Measurements from ENCODE around the gene PLEKHJ1. TPM values are rescaled to one million over a fixed set of nuclear protein-coding genes. Genes with fewer than 3 reads are reported as not detected.

The PLEKHJ1 gene
- total RNA-seq, 1 experiment from 2014 or later, result 78.6 TPM

DNA sequence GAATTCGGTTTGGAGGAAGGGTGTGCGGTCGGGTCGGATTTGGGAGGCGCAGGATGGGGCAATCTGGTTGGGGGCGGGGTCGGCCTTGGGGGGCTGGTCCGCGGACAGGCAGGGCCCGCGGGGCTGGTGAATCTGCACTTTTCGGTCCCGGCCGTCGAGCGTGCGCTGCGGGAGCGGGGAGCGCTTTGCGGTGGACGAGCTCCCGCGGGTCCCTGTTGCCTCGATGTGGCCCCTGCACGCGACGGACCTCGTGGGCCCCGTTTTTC, 34.0 kb upstream of the PLEKHJ1 start:
- H3K9me3 ChIP-seq (ENCODE audit: control insufficient read depth, insufficient read depth, low read depth, low read length), result no peaks in the 10 kb centered on the region
- in situ Hi-C loops (cut with HindIII; ENCODE audit: low pct_unique_long_range_greater_than_20kb, low sequenced_read_pairs) (no loop called here), intact Hi-C loops (cut with micrococcal nuclease; ENCODE audit: unreplicated experiment) (no loop called here)
- H3K36me3 ChIP-seq (ENCODE audit: control insufficient read depth, insufficient read depth, low read length), result peaks cover 7% of the 10 kb centered on the region; the same call in 1 of the 2 replicates
- peak overlapping the region; percentile 71 to 89 for H3K4me3 ChIP-seq (ENCODE audit: low read depth in 2 of 2, low read length in 2 of 2)
- no peak for DNase-seq (ENCODE audit: low read depth, low spot score)
- POLR2A ChIA-PET, result no interaction called here
- no peak for ATAC-seq
- H3K27me3 ChIP-seq (ENCODE audit: control insufficient read depth, insufficient read depth, low read length), result no peaks in the 10 kb centered on the region
- H3K4me1 ChIP-seq (ENCODE audit: control insufficient read depth, insufficient read depth, low read length), result peaks cover 18% of the 10 kb centered on the region
- TSS peak; percentile 70 for BruUV-seq (replicated peaks)
- CTCF ChIA-PET, result no interaction called here
- TF ChIP-seq SIN3A (IDR thresholded peaks at IDR 0.05; ENCODE audit: borderline replicate concordance, insufficient read depth, low read depth, low read length) (no peak), TCF7L2 (IDR thresholded peaks at IDR 0.05; ENCODE audit: low read depth, low read length) (no peak), POLR2AphosphoS5 (IDR thresholded peaks at IDR 0.05; ENCODE audit: low read depth, low read length) (no peak)
- TF ChIP-seq, protein P1, sequence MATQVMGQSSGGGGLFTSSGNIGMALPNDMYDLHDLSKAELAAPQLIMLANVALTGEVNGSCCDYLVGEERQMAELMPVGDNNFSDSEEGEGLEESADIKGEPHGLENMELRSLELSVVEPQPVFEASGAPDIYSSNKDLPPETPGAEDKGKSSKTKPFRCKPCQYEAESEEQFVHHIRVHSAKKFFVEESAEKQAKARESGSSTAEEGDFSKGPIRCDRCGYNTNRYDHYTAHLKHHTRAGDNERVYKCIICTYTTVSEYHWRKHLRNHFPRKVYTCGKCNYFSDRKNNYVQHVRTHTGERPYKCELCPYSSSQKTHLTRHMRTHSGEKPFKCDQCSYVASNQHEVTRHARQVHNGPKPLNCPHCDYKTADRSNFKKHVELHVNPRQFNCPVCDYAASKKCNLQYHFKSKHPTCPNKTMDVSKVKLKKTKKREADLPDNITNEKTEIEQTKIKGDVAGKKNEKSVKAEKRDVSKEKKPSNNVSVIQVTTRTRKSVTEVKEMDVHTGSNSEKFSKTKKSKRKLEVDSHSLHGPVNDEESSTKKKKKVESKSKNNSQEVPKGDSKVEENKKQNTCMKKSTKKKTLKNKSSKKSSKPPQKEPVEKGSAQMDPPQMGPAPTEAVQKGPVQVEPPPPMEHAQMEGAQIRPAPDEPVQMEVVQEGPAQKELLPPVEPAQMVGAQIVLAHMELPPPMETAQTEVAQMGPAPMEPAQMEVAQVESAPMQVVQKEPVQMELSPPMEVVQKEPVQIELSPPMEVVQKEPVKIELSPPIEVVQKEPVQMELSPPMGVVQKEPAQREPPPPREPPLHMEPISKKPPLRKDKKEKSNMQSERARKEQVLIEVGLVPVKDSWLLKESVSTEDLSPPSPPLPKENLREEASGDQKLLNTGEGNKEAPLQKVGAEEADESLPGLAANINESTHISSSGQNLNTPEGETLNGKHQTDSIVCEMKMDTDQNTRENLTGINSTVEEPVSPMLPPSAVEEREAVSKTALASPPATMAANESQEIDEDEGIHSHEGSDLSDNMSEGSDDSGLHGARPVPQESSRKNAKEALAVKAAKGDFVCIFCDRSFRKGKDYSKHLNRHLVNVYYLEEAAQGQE (IDR thresholded peaks at IDR 0.05; ENCODE audit: insufficient read depth in 1 of 2, low read depth in 2 of 2, low read length in 1 of 2), result no peak
- TF ChIP-seq, protein P2, sequence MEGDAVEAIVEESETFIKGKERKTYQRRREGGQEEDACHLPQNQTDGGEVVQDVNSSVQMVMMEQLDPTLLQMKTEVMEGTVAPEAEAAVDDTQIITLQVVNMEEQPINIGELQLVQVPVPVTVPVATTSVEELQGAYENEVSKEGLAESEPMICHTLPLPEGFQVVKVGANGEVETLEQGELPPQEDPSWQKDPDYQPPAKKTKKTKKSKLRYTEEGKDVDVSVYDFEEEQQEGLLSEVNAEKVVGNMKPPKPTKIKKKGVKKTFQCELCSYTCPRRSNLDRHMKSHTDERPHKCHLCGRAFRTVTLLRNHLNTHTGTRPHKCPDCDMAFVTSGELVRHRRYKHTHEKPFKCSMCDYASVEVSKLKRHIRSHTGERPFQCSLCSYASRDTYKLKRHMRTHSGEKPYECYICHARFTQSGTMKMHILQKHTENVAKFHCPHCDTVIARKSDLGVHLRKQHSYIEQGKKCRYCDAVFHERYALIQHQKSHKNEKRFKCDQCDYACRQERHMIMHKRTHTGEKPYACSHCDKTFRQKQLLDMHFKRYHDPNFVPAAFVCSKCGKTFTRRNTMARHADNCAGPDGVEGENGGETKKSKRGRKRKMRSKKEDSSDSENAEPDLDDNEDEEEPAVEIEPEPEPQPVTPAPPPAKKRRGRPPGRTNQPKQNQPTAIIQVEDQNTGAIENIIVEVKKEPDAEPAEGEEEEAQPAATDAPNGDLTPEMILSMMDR (IDR thresholded peaks at IDR 0.05), result no peak
- peak overlapping the region; percentile 85 for H3K27ac ChIP-seq (ENCODE audit: low read length)

DNA sequence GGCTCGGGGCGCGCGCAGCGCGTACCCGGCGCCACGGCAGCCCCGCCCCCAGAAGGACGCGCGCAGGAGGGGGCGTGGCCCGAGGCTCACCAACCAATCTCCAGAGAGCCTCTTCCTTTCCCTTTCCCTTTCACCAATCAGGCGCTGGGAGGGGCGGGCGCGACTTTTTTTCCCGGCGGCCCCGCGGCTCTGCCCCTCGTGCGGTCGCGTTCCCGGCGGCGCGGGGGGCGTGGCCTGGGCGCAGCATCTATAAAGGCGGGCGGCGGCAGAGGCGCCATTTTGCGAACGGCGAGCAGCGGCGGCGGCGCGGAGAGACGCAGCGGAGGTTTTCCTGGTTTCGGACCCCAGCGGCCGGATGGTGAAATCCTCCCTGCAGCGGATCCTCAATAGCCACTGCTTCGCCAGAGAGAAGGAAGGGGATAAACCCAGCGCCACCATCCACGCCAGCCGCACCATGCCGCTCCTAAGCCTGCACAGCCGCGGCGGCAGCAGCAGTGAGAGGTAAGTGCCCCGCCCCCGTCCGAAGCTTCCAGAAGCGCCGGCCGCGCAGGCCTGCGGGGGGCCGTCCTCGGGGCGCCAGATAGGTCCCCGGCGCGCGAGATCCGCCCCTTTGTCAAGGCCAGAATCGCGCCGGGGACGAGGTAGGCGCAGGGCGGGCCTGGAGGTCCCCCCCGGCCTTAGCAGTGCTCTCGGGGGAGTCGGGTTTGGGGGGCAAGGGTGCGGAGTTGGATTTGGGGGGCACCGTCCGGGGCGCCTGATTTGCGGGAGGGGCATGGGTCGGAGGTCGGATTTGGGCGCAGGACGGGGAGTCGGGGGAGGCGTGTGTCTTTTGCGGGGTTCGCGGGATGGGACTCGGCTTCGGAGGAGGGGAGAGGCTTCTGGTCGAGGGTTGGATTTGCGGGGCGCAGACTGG, 33.4 kb upstream of the PLEKHJ1 start:
- DNase-seq (ENCODE audit: low read depth, low spot score), result no peak
- intact Hi-C loops (cut with micrococcal nuclease; ENCODE audit: unreplicated experiment), result no loop called here
- ChIA-PET POLR2A (no interaction called here), CTCF (no interaction called here)
- peak; percentile 84 for ATAC-seq
- H3K27ac ChIP-seq (ENCODE audit: low read length), result peak overlapping the region; percentile 93
- H3K27me3 ChIP-seq (ENCODE audit: control insufficient read depth, insufficient read depth, low read length), result no peaks in the 10 kb centered on the region
- in situ Hi-C loops (cut with HindIII; ENCODE audit: low pct_unique_long_range_greater_than_20kb, low sequenced_read_pairs), result no loop called here
- no peaks in the 10 kb centered on the region for H3K9me3 ChIP-seq (ENCODE audit: control insufficient read depth, insufficient read depth, low read depth, low read length)
- BruUV-seq (replicated peaks), result no TSS peak
- peak overlapping the region; percentile 71 to 89 for H3K4me3 ChIP-seq (ENCODE audit: low read depth in 2 of 2, low read length in 2 of 2)
- H3K4me1 ChIP-seq (ENCODE audit: control insufficient read depth, insufficient read depth, low read length), result peaks cover 18% of the 10 kb centered on the region
- TF ChIP-seq SIN3A (IDR thresholded peaks at IDR 0.05; ENCODE audit: borderline replicate concordance, insufficient read depth, low read depth, low read length) (peak; percentile 91), POLR2AphosphoS5 (IDR thresholded peaks at IDR 0.05; ENCODE audit: low read depth, low read length) (peak; percentile 99), TCF7L2 (IDR thresholded peaks at IDR 0.05; ENCODE audit: low read depth, low read length) (no peak)
- TF ChIP-seq, protein P1 (IDR thresholded peaks at IDR 0.05; ENCODE audit: insufficient read depth in 1 of 2, low read depth in 2 of 2, low read length in 1 of 2), result 0 out of 4 replicates have a peak, but pooled peaks of 1 of the 2 experiments have one; percentile 3
- peaks cover 7% of the 10 kb centered on the region; the same call in 1 of the 2 replicates for H3K36me3 ChIP-seq (ENCODE audit: control insufficient read depth, insufficient read depth, low read length)
